DLD1 (cell line): Measurements from ENCODE around the gene SQSTM1.

ENCODE experiments used
- in situ Hi-C: cut with HindIII; loops from 2 replicates; pipeline ENCODE4 v1.10.0; 2017; ENCODE audit warnings: low sequenced_read_pairs

Gene SQSTM1

GRCh38 chr5:179872055-179872827, 51.5 kb downstream of the SQSTM1 start:
- in situ Hi-C loops = no loop called here

- in situ Hi-C loops = no loop called here
These were observed 52.3 kb downstream of the SQSTM1 start for GRCh38 chr5:179872828-179873575.

DNA sequence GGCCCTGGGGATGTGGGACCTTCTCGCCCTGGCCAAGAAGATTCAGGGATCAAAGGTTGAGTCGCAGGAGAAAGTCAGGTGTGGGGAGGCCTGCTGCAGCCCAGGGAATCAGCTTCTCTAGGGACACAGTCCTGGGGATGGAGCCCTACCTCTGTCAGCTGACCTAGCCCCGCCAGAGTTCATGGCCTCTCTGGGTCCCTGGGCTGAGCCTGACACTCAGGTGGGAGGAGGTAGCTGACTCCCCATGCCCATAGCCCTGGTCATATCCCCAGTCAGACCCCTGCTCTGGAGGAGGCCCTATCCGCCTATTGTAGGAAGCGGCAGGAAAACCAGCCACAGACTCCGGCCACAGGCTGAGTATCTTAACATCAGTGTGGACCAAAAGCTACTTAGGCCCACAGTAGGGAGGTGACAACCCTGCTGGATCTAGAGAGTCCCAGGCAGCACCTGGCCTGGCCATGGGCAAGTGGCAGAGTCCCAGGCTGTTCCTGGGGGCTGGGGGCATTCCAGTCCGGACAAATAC, 52.9 kb downstream of the SQSTM1 start:
- in situ Hi-C loops = no loop called here

DNA sequence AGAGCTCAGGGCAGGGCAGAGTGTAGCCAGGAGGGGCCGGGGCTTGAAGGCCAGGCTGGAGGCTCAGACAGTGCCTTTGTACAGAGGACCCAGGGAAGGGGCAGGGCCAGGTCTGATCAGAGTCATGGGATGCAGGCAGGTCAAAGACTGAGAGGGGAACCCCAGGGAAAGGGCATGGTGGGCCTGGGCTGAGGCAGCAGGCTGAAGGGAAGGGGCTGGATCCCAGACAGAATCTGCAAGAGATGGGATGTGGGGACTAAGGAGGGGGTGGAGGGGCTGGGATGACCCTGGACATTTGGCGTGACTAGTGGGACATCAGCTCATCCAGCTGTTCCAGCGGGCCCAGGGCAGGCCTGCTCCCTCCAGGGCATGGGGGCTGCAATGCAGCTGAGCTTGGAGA, 53.4 kb downstream of the SQSTM1 start:
- in situ Hi-C loops = no loop called here

DNA sequence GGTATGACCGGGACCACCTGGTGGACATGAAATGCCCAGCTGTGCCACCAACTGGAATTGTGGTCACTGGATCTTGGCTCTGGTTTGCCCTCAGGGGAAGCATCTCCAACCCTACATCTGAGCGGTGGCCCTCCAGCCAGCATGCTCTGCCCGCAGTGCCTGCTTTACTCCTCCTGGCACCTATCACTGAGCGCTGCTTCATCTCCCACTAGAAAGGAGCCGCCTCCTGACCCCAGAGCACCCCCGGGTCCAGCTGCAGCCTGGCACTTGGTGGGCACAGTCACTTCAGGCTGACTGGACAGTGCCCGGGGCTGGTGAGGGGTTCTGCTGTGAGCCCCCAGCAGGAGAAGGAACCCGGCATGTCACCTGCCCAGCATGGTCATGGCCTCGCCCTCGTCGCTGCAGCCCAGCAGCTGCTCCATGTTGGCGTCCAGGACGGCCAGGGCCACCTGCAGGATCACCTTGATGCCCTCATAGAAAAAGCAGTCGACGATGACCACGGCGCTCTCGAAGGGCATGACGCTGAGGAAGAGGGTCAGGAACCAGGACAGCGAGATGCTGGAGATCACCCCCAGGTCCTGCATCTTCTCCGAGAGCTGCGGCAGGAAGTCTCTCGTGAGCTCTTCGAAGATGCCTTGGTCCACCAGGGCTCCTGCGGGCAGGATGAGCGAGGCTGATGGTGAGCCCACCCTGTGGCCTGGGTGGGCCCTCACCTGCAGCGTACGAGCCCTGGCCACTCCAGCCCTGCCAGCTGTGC, 54.0 kb downstream of the SQSTM1 start:
- in situ Hi-C loops = no loop called here

DNA sequence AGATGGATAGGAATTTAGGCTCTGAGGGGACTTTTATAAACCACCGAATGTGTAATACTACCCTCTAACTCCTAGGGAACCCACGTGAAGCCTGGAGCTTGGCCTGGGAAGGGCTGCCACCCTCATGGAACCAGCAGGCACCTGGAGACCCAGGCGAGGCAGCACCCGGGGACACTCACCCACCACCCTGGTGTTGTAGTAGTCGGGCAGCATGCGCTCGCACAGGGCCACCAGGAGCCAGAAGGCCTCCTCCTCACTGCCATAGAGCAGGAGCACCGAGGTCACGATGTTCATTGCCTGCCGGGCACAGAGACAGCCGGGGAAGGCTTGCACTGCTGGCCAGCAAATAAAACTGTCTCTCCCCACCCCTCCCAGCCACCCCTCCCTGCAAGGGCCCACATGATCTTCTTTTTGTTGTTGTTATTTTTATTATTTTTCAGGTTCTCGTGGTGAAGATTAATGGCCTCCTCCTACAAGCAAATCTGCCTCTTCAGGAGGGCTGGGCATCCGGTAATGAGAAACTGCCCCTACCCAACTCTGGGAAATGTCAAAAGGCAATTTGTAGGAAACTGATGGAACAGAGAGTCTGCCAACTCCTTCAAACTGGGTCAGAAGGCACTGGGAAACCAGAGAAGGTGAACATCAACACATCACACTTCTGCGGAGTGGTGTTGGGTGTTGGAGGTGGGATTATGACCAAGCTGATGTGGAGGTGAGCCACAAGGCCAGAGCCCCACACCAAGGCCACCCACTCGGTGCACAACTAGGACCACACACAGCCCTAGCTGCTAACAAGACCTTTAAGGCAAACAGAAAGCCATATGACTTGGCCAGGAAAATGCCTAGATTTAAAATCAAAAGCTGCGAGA, 55.3 kb downstream of the SQSTM1 start:
- in situ Hi-C loops = no loop called here

DNA sequence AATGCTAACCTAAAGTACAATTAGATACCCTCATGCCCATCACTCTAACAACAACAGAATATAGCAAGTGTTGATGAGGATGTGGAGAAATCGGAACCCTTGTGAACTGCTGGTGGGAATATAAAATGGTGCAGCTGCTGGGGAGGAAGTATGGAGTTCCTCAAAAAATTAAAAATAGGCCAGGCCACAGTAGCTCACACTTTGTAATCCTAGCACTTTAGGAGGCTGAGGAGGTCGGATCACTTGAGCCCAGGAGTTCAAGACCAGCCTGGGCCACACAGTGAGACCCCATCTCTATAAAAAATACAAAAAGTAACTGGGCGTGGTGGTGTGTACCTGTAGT, 55.9 kb downstream of the SQSTM1 start:
- in situ Hi-C loops = no loop called here

- in situ Hi-C loops = no loop called here
These were observed 57.7 kb downstream of the SQSTM1 start for GRCh38 chr5:179878222-179879002.

- in situ Hi-C loops = no loop called here
These were observed 58.4 kb downstream of the SQSTM1 start for GRCh38 chr5:179879003-179879689.

- in situ Hi-C loops = no loop called here
These were observed 58.9 kb downstream of the SQSTM1 start for GRCh38 chr5:179879690-179880010.

DNA sequence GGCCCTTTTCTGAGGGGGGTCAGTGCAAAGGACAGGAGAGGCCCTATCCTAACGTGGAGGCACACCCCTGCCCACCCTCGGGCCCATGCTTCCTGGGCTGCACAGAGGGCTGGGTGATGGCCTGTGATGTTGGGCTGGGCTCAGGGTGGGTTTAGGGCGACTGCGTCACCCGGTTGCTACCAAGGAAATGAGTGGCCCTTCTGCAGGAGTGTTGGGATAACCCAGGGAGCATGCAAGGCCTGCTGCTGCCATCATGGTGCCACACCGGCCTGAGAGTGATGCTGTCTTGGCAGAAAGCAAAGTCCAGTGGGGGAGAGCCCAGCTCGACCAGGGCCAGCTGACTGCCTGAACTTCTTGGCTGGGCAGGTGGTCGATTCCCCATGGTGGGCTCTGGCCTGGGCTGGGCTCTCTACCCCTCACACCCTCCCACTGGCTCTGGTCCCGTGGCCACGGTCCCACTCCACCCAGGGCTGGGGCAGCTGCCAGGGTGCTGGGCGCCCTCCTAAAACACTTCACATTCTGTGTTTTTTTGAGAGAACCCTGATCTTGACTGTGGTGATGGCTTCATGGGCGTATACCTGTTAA, 59.5 kb downstream of the SQSTM1 start:
- in situ Hi-C loops = no loop called here

DNA sequence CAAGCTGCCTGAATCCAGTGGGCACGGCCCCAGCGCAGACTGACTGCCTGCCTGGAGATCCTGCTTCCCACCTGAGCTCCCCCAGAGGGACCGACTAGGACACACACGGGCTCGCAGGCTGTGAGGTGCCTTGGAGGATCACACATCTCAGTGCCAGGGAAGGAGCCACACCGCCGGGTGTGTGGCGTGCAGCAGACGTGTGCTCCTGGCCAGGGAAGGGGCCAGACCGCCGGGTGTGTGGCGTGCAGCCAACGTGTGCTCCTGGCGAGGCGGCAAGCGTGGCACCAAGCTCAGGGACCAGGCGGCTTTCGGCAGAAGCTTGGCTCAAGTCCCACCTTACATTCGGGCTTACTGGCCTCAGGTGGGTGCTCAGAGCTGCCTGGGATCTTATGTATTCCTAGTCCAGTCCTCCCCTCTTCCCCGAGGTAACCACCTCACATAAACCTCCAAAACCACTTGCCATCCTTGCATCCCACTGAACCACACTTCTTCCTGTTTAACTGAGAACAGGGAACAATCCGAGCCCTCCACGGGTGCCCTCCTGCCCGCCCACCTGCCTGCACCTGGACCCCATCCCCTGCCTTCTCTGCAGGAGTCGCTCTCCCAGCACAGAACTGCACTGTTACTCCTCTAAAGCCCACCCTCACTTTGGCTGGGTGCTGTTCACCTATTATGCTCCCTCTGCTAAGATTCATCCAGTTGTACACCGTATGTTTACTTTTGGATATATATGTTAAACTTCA, 60.3 kb downstream of the SQSTM1 start:
- in situ Hi-C loops = no loop called here

GRCh38 chr5:179882338-179882737, 61.6 kb downstream of the SQSTM1 start:
- in situ Hi-C loops = no loop called here

GRCh38 chr5:179883163-179883562, 62.5 kb downstream of the SQSTM1 start:
- in situ Hi-C loops = no loop called here

DNA sequence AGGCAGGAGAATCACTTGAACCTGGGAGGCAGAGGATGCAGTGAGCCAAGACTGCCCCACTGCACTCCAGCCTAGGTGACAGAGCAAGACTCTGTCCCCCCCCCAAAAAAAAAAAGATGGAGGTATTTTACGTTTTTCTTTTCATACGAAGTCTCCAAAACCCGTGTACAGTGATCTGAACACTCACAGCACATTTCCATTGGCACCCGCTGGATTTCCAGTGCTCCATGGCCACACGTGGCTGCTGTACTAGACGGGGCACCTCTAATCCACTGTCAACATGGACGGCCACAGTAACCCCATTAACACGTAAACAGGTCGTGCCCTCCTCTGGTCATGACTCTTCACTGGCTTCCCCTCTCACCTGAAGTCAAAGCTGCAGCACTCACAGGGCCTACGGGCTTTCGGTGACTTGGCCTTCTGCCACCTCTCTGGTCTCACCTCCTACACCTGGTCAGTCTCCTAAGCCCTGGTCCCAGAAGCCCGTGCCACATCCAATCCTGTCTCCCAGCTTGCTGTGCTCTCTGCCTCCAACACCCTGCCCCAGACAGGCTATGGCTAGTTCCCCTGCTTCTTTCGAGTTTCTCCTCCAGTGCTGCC, 64.9 kb downstream of the SQSTM1 start:
- in situ Hi-C loops = no loop called here

DNA sequence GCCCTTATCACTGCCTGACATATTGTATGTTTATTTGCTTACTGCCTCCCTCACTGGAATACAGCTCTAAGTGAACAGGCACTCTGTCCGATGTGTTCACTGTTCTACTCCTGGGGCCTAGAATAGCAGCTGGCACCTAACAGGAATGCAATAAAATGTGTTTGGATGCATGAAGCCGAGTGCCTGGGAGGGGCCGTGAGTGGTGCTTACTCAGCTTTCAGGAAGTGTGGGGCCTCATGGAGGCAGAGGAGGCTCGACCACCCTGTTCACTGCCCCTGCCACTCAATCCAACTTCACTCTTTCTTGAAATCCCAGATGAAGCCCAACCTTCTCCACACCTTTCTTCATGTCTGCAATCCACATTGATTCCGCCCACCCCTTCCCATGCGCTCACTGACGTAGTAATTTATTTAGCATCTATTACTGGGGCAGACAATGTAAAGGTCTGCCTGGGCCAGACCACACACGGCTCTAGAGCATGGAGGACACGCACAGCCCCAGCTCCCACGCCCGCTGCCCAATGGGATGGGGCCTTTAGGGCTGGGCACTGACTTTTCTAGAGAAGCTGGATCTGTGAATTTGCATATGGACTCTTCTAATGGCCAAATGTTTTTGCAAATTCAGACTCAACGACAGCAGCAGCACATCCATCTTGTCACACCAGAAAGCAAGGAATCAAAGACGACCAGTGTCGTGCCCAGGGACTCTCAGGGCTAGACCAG, 65.6 kb downstream of the SQSTM1 start:
- in situ Hi-C loops = no loop called here

DNA sequence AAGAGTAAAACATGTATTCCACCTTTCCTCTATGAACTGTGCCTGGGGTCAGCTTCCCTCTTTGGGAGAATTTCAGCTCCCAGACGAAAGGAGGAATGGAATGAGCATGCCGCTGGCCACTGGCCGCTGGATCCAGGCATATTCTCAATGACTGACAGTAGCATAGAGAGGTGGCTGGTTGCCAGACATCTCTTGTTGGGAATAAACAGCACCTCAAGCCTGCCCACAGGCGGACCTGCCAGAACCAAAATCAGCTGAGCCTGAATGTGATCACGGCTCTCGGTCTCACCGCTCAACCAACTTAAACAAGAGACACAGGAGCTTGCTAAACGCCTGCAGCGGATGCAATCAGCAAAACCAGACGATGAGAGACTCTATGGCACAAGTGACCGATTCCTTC, 66.4 kb downstream of the SQSTM1 start:
- in situ Hi-C loops = no loop called here
